HEK293 (cell line): Measurements from ENCODE around the gene MRPL36.

Source experiments
- CTCF ChIA-PET: fragments of 350-600 bp; formaldehyde crosslinking; extraction: SDS; loops from one replicate; lab custom pipeline; 2021; ENCODE audit warnings: antibody characterized with exemption; lab: Yijun Ruan, JAX
- POLR2A ChIA-PET: fragments of 300-600 bp; formaldehyde crosslinking; extraction: SDS; loops from one replicate; lab custom pipeline; 2020; ENCODE audit warnings: antibody characterized with exemption, inconsistent platforms; lab: Yijun Ruan, JAX
- H3K27ac ChIP-seq: fragments of 200-500 bp; sonication (Bioruptor generic); 2 replicates; pipeline ENCODE4 v1.5.1; 2014; ENCODE audit warnings: low read depth, low read length, control low read depth, inconsistent platforms; ENCODE audit errors: extremely low read depth
- H3K36me3 ChIP-seq, 2 experiments: fragments of 200-500 bp in 1 of 2; sonication (Bioruptor generic) in 1 of 2; 1 replicate in 1 of 2; 2 replicates in 1 of 2; pipeline ENCODE4 v1.5.1; 2014 to 2017; ENCODE audit warnings: inconsistent platforms in 2 of 2, low read length in 2 of 2; ENCODE audit not compliant: control insufficient read depth in 2 of 2, insufficient read depth in 1 of 2
- H3K4me1 ChIP-seq: fragments of 200-500 bp; sonication (Bioruptor generic); 2 replicates; pipeline ENCODE4 v1.5.1; 2014; ENCODE audit warnings: mild to moderate bottlenecking, low read length, inconsistent platforms; ENCODE audit not compliant: control insufficient read depth, insufficient read depth
- H3K4me3 ChIP-seq: 2 replicates; pipeline ENCODE4 v1.5.1; 2011; ENCODE audit warnings: low read depth, mild to moderate bottlenecking, control low read depth, low read length, moderate library complexity
- H3K9me3 ChIP-seq: fragments of 200-500 bp; sonication (Bioruptor generic); 2 replicates; pipeline ENCODE4 v1.5.1; 2014; ENCODE audit warnings: low read depth, low read length, inconsistent platforms; ENCODE audit not compliant: control insufficient read depth, insufficient read depth
- KLF1 ChIP-seq: fragments of 450-650 bp; formaldehyde crosslinking; IDR thresholded peaks from 2 replicates; pipeline ENCODE4 v1.5.1; 2016; ENCODE audit warnings: missing biosample characterization, missing genetic modification characterization
- MEIS1 ChIP-seq: sonication (generic); formaldehyde crosslinking; IDR thresholded peaks from 2 replicates; pipeline ENCODE4 v1.8.1; 2022; ENCODE audit warnings: missing genetic modification reagents, mild to moderate bottlenecking, borderline replicate concordance
- OSR2 ChIP-seq: fragments of 450-650 bp; formaldehyde crosslinking; IDR thresholded peaks from 2 replicates; pipeline ENCODE4 v1.5.1; 2016; ENCODE audit warnings: missing biosample characterization, missing genetic modification characterization
- PRDM1 ChIP-seq: fragments of 450-650 bp; formaldehyde crosslinking; IDR thresholded peaks from 2 replicates; pipeline ENCODE4; 2016; ENCODE audit warnings: missing biosample characterization, missing genetic modification characterization
- REPIN1 ChIP-seq: fragments of 450-650 bp; formaldehyde crosslinking; IDR thresholded peaks from 2 replicates; pipeline ENCODE4 v1.5.1; 2017; ENCODE audit warnings: missing biosample characterization, missing genetic modification characterization, low read depth
- ZNF10 ChIP-seq: fragments of 450-650 bp; formaldehyde crosslinking; IDR thresholded peaks from 2 replicates; pipeline ENCODE4 v1.5.1; 2017; ENCODE audit warnings: missing biosample characterization, missing genetic modification characterization
- ZNF146 ChIP-seq: fragments of 450-650 bp; formaldehyde crosslinking; IDR thresholded peaks from 2 replicates; pipeline ENCODE4 v1.5.1; 2016; ENCODE audit warnings: missing biosample characterization, missing genetic modification characterization
- ZNF19 ChIP-seq: fragments of 450-650 bp; formaldehyde crosslinking; IDR thresholded peaks from 2 replicates; pipeline ENCODE4; 2016; ENCODE audit warnings: missing biosample characterization, missing genetic modification characterization, low read depth
- ZNF239 ChIP-seq: fragments of 450-650 bp; formaldehyde crosslinking; IDR thresholded peaks from 2 replicates; pipeline ENCODE4 v1.5.1; 2016; ENCODE audit warnings: missing biosample characterization, missing genetic modification characterization
- ZNF391 ChIP-seq: fragments of 450-650 bp; formaldehyde crosslinking; IDR thresholded peaks from 2 replicates; pipeline ENCODE4 v1.5.1; 2016; ENCODE audit warnings: low read depth, missing biosample characterization, missing genetic modification characterization, borderline replicate concordance
- ZNF561 ChIP-seq: fragments of 450-650 bp; IDR thresholded peaks from 2 replicates; pipeline ENCODE4 v1.5.1; 2018; ENCODE audit warnings: missing biosample characterization, missing genetic modification characterization, borderline replicate concordance
- ZNF623 ChIP-seq: fragments of 450-650 bp; formaldehyde crosslinking; IDR thresholded peaks from 2 replicates; pipeline ENCODE4 v1.5.1; 2016; ENCODE audit warnings: missing biosample characterization, missing genetic modification characterization
- ZNF701 ChIP-seq: fragments of 450-650 bp; formaldehyde crosslinking; IDR thresholded peaks from 2 replicates; pipeline ENCODE4 v1.5.1; 2016; ENCODE audit warnings: missing biosample characterization, missing genetic modification characterization
- ZNF707 ChIP-seq: fragments of 450-650 bp; formaldehyde crosslinking; IDR thresholded peaks from 2 replicates; pipeline ENCODE4 v1.5.1; 2016; ENCODE audit warnings: missing biosample characterization, missing genetic modification characterization
- ZNF830 ChIP-seq: fragments of 450-650 bp; IDR thresholded peaks from 2 replicates; pipeline ENCODE4 v1.5.0; 2018; ENCODE audit warnings: missing biosample characterization, missing genetic modification characterization, low read depth, mild to moderate bottlenecking, moderate library complexity
- TF ChIP-seq, protein P1 (sequence below): fragments of 450-650 bp; formaldehyde crosslinking; IDR thresholded peaks from 2 replicates; pipeline ENCODE4 v1.5.1; 2016; ENCODE audit warnings: missing biosample characterization, missing genetic modification characterization

MRPL36 gene

DNA sequence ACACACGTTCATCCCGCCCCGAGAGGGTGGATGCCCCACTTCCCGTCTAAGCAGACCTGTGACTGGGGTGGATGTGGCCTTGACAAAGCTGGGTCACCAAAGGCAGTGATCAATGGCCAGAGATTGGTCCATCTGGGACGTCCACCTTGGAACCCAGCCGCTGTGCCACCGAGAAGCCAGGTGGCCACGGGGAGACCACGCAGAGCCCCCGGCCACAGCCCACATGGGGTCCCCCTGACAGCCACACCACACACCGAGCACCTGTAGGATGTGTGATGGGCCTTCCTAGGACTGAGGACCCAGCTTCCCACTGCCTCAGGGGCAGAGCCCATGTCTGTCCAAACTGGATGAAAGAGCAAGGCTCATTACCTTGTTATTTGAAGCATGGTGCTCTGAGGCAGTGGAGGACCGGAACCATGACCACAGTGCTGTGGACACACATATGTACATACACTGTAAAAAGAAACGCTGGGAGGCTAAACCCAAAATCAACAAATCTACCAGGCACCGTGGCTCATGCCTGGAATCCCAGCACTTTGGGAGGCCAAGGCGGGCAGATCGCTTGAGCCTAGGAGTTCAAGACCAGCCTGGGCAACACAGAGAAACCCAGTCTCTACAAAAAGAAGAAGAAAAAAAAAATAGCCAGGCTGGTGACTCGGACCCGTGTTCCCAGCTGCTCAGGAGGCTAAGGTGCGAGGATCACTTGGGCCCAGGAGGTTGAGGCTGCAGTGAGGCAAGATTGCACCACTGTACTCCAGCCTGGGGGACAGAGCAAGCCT is 50.1 kb downstream of the MRPL36 start:
- no peaks in the 10 kb centered on the region for H3K4me1 ChIP-seq
- ChIA-PET POLR2A (no interaction called here), CTCF (no interaction called here)
- H3K9me3 ChIP-seq: no peaks in the 10 kb centered on the region
- no peak for TF ChIP-seq KLF1 (tag by site-specific recombination)
- no peak for TF ChIP-seq ZNF707 (tag by site-specific recombination)
- TF ChIP-seq OSR2 (tag by site-specific recombination): no peak
- no peak for TF ChIP-seq ZNF830 (tag by site-specific recombination)
- no peak for TF ChIP-seq ZNF146 (tag by site-specific recombination)
- no peak for TF ChIP-seq ZNF391 (tag by site-specific recombination)
- no peak overlapping the region for H3K27ac ChIP-seq
- H3K36me3 ChIP-seq: no peaks in the 10 kb centered on the region
- no peak overlapping the region for H3K4me3 ChIP-seq

DNA sequence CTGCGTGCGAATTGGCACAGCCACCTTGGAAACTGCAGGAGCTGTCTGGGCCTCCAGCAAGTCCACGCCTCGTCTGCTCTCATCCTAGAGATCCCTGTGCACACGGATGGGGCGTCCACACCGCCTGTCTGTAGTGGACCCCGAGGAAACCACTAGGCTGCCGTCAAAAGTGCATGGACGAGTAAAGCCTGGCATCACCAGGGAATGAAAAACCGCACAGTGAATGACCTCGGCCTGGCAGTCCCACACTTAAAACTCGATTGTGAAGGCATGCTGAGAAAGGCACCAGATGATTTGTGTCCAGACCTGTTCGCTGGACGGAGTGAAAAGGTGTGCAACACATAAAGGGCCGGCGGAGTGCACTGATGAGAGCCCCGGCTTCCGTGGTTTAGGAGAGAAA is 50.8 kb downstream of the MRPL36 start:
- Histone ChIP-seq H3K9me3 (no peaks in the 10 kb centered on the region), H3K36me3 (no peaks in the 10 kb centered on the region), H3K4me1 (no peaks in the 10 kb centered on the region), H3K27ac (no peak overlapping the region), H3K4me3 (no peak overlapping the region)
- ChIA-PET POLR2A (no interaction called here), CTCF (no interaction called here)
- TF ChIP-seq ZNF623 (no peak), ZNF561 (tag by site-specific recombination) (no peak), REPIN1 (no peak), PRDM1 (no peak), ZNF10 (no peak), ZNF701 (no peak), ZNF19 (no peak), ZNF239 (tag by site-specific recombination) (no peak), MEIS1 (CRISPR knock-in tag) (no peak)
- TF ChIP-seq, protein P1, sequence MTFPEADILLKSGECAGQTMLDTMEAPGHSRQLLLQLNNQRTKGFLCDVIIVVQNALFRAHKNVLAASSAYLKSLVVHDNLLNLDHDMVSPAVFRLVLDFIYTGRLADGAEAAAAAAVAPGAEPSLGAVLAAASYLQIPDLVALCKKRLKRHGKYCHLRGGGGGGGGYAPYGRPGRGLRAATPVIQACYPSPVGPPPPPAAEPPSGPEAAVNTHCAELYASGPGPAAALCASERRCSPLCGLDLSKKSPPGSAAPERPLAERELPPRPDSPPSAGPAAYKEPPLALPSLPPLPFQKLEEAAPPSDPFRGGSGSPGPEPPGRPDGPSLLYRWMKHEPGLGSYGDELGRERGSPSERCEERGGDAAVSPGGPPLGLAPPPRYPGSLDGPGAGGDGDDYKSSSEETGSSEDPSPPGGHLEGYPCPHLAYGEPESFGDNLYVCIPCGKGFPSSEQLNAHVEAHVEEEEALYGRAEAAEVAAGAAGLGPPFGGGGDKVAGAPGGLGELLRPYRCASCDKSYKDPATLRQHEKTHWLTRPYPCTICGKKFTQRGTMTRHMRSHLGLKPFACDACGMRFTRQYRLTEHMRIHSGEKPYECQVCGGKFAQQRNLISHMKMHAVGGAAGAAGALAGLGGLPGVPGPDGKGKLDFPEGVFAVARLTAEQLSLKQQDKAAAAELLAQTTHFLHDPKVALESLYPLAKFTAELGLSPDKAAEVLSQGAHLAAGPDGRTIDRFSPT (tag by site-specific recombination): no peak
